Ramos (cell line): ENCODE measurements around the gene SMIM24.
"Not testable (repeated sequence)": the region's sequence is repeated elsewhere in the genome, so short reads cannot be mapped to it uniquely, and the experiment has no call there.

Experiments
- in situ Hi-C: fragments of 300-500 bp; cut with MboI; formaldehyde crosslinking; loops from one replicate; pipeline ENCODE4 v1.14.3; 2022; ENCODE audit warnings: low sequenced_read_pairs; ENCODE audit not compliant: unreplicated experiment

Gene SMIM24

GRCh38 chr19:3480383-3481091, at the start of gene SMIM24:
Gene SMIM24, minus strand, starts transcription at chr19:3480525. Its CDS starts 62 bp downstream, at chr19:3480463.
- in situ Hi-C loops = no loop called here

GRCh38 chr19:3529299-3529698, 49.0 kb upstream of the SMIM24 start:
- in situ Hi-C loops = not testable (repeated sequence)

GRCh38 chr19:3528539-3529211, 48.4 kb upstream of the SMIM24 start:
- in situ Hi-C loops = no loop called here

GRCh38 chr19:3528080-3528479, 47.8 kb upstream of the SMIM24 start:
- in situ Hi-C loops = no loop called here

GRCh38 chr19:3527238-3527910, 47.0 kb upstream of the SMIM24 start:
- in situ Hi-C loops = no loop called here

GRCh38 chr19:3526507-3527237, 46.3 kb upstream of the SMIM24 start:
- in situ Hi-C loops = no loop called here

GRCh38 chr19:3524904-3525451, 44.7 kb upstream of the SMIM24 start:
- in situ Hi-C loops = no loop called here

- in situ Hi-C loops = no loop called here
These were observed 43.9 kb upstream of the SMIM24 start for GRCh38 chr19:3524078-3524842.

- in situ Hi-C loops = no loop called here
These were observed 43.2 kb upstream of the SMIM24 start for GRCh38 chr19:3523361-3524077.

GRCh38 chr19:3522421-3523360, 42.4 kb upstream of the SMIM24 start:
- in situ Hi-C loops = no loop called here

- in situ Hi-C loops = no loop called here
These were observed 40.8 kb upstream of the SMIM24 start for GRCh38 chr19:3521104-3521445.

GRCh38 chr19:3520166-3521103, 40.1 kb upstream of the SMIM24 start:
- in situ Hi-C loops = no loop called here

GRCh38 chr19:3519126-3519525, 38.8 kb upstream of the SMIM24 start:
- in situ Hi-C loops = no loop called here

GRCh38 chr19:3518659-3519058, 38.3 kb upstream of the SMIM24 start:
- in situ Hi-C loops = no loop called here

GRCh38 chr19:3518255-3518654, 37.9 kb upstream of the SMIM24 start:
- in situ Hi-C loops = no loop called here

GRCh38 chr19:3517638-3518037, 37.3 kb upstream of the SMIM24 start:
- in situ Hi-C loops = no loop called here

GRCh38 chr19:3516675-3517207, 36.4 kb upstream of the SMIM24 start:
- in situ Hi-C loops = no loop called here
